H4 (cell line): ENCODE measurements around the gene MEGF10. TPM values are rescaled to one million over a fixed set of nuclear protein-coding genes. Genes with fewer than 3 reads are reported as not detected.

Experiments used
- DNase-seq: peaks from one replicate; pipeline ENCODE4 v3.0.0-alpha.2; 2015; ENCODE audit warnings: low spot score
- total RNA-seq: library from RNA; depleted of rRNA; stranded (reverse); fragments of >200 nt; shearing (Covaris generic); gene quantifications from 2 replicates; pipeline ENCODE4 v1.2.3, GENCODE V29; 2014

The MEGF10 gene
- total RNA-seq, 1 experiment from 2014 or later: 0.14 TPM

DNA sequence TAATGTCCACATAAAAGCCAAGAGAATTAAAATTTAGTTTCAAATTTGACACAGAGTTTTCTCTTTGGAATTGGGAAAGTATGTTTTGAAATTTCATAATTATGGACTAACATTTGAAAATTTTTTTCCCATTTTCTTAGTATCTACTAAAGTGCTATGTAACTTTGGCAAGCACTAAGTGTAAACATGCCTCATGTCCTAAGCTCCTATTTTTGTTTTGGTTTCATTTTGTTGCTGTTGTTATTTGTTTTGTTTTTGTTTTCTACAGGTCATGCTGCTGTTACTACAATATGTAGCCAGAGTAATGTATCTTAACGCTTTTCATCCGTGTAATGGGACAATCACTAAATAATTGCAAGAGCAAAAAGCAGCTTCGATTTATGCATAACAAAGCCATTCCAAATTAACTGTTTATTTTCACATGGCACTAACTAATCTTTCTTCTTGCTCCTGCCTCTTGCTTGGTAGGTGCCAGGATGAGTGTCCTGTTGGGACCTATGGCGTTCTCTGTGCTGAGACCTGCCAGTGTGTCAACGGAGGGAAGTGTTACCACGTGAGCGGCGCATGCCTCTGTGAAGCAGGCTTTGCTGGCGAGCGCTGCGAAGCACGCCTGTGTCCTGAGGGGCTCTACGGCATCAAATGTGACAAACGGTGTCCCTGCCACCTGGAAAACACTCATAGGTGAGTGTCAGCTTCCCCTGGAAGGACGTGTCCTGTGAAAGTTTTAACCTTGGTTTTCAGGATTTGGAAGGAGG lies 119.5 kb downstream of the MEGF10 start:
- DNase-seq: no peak

DNA sequence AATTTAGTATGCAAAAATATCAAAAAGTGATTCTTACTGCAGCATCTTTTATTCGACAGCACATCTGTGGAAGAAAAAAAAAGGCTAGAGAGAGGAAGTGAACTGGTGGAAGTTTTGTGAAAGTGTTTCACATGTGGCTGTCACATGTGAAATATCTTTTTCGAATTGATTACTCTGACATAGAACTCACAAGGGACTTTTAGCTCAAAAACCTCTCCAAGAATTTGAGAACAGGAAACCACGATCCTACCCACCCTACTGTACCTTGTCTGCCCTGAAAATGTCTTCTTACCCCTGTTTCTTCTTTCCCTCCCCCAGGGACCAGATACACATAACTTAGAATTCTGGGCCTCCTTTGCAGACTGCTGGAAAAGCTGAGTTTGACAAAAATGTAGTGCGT lies 120.4 kb downstream of the MEGF10 start:
- no peak for DNase-seq

DNA sequence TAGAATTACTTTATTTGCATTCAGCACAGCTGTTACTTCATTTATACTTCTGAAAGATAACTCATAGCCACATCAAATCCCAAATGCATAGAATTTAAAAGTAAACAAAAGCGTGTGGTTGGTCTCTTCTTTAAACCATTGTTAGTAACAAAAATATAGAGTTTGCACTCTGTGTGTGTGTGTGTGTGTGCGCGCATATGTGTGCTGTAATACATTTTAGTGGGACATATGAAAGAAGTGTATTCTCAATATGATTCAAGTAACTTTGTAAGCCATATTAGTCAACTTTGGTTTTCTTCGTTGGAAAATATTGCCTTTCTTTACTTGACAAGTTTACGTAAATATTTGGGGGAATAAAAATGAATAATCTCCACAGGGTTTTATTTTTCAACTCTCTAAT lies 120.8 kb downstream of the MEGF10 start:
- no peak for DNase-seq

DNA sequence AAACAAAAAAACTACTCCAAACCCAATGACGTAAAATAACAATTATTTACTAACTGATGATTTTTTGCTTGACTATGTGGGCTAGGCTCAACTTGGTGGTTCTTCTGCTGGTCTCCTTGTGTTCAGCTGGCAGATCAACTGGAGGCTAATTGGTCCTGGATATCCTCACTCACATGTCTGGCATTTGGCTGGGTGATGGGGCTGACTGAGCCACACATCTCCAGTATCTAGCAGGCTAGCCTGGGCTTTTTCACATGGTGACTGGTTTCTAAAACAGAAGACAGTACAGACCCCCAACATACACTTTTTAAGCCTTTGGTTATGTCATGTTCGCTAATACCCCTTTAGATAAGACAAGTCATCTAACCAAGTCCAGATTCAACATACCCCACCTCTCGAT lies 122.1 kb downstream of the MEGF10 start:
- DNase-seq: no peak

DNA sequence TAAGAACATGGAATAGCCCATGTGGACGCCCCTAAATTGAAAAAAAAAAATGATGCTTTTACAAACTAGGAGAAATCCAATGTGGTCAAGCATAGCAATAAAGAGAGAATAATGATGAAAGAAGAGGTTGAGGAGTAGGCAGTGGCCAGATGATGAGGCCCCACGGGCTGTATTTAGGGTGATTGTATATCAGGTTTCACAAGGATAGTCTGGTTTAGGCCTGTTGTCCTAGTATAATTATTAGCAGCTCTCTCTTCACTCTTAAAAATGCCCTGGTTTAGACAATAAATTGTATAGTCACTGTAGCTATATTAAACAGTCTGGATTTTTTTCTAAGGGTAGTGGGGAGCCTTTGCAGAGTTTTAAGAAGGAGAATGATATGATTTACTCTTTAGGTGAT lies 124.4 kb downstream of the MEGF10 start:
- DNase-seq: no peak

DNA sequence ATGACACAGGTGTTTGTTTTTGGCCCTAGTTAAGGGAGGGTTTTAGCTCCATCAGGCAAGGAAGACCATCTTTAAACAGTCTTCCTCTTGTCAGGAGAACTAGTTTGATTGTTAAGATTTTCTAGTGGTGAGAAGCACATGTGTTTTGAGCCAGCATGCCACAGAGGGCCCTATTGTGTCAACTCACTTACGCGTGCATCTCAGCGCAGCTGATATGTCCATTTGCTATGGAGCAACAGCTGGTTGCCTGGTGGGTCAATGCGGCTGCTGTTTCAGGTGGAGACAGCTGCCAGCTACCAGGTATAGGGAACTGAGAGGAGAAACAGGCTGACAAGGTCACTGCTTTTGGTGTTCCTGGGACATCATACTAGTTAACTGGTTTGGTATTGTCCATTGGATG lies 126.3 kb downstream of the MEGF10 start:
- no peak for DNase-seq

DNA sequence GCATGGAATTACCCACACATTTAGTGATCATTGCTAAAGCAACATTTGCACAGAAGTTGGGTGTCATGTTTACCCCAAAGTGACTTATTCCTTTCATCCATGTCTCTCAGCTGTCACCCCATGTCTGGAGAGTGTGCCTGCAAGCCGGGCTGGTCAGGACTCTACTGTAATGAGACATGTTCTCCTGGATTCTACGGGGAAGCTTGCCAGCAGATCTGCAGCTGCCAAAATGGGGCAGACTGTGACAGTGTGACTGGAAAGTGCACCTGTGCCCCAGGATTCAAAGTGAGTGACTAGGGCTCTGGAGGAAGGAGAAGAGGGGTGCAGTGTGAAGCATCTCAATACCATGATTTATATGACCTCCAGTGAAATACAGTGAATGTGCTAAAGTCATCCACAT lies 126.9 kb downstream of the MEGF10 start:
- no peak for DNase-seq

DNA sequence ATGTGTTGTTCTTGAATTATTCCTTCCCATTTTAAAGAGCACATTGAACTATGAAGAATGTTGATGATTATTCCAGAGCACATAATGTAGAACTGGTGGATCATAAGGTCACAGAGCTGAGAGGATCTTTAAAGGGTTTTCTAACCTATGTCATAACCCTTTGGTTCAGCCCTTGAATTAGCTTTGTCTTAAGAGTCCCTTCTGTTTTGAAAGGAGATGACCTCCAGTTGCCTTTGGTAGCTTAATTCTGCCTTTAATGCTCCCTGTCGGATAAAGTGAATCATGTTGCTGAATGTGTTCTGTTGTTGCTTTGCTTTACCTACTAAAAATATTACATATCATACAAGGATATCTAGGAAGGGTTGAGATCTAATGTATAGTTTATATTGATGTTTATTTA lies 127.8 kb downstream of the MEGF10 start:
- no peak for DNase-seq

DNA sequence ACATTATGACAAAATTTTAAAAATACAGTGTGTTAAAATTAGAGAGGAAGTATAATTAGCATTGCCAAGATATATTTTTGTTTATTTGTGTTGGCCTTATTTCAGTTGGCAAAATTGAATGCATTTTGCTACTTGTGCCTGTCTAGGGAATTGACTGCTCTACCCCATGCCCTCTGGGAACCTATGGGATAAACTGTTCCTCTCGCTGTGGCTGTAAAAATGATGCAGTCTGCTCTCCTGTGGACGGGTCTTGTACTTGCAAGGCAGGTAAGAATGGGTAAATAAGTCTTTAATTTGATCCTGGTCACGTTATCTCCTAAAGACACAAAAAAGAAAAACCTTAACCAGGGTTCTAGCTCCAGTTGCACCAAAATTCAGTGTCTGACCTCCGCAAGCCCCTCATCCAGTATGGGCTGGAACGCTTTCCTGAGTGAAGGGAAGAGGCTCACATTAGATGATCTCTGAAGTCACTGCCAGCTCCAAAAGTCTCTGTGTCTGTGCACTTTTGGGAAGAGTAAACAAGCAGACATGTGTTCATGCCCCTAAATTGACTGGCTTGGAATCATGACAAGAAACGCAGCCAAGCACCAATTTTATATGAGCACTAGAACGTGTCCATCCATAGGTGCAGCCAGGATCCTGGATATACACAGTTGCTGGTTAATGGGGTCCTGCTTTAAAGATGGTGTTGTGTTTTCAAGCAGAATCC lies 128.5 kb downstream of the MEGF10 start:
- DNase-seq: no peak

DNA sequence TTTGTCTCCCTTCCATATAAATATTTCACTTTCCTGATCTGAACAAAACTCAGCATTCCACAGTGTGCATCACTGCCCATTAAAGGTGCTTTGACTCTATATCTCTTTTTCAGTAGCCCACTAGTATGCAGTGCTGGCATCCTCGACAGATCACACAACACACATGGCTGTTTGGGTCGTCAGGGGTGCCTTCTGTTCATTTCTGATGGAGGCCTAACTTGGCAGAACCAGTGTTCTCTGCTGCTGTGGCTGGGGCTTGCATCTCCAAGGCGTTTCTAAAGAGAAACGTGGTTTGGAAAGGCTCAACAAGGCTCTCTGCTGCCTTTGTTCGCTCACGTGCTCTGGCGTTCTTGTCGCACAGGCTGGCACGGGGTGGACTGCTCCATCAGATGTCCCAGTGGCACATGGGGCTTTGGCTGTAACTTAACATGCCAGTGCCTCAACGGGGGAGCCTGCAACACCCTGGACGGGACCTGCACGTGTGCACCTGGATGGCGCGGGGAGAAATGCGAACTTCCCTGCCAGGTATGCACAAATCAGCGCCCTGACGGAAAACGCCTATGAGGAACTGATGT lies 129.2 kb downstream of the MEGF10 start:
- DNase-seq: no peak

DNA sequence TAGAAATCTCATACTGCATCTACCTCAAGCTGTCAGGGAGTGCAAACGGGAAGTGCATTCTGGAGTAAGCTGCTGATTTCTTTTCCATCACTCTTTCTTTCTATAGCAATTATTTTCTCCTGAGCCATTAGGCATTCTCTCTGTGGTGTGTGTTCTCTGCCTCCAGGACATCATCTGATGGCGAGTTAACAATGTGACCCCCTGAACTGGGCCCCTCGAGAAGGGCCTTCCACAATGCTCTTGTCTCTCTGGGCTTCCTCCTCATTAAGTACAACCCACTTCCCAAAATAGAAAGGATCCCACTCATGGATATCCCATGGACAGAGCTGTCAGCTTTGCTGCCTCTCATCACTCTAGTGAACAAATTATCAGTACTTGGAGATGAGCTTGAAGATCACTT lies 130.2 kb downstream of the MEGF10 start:
- DNase-seq: no peak

DNA sequence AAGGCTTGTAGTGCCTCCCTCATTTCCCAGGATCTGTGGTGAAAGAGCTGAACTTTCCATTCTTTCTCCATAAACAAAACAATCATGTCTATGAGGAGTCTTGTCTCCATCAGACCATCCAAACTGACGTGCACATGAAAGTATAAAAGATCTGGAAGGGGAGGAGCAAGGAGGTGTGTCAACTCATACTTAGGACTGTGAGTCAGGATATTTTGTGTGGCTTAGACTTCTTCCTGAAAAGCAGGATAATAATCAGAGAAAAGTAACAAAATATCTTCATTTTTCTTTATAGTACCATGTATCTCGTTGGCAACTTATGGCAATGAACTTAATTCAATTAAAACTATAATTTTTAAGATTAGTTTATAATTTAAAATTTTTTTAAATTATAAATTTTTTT lies 130.9 kb downstream of the MEGF10 start:
- no peak for DNase-seq

DNA sequence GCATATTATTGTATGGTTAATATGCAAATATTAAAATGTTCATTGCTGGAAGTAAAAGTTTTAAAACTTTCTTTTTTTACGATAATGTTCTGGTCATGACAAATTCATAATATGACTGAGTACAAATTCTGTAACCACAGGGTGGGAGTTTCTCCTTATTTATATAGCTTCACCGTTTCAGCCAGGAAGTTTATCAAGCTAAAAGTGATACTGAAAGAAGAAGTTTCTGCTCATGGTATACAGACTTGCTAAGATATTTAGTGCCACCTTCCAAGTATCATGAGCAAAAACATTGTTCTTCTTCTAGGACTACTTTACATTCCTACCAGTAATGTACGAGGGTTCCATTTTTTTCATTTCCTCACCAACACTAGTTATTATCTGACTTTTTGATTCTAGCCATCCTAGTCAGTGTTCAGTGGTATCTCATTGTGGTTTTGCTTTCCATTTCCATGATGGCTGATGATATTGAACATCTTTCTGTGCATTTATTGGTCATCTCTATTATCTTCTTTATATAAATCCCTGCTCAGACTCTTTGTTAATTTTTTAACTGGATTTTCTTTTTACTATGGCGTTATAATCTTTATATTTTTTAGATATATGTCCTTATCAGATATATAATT lies 132.7 kb downstream of the MEGF10 start:
- no peak for DNase-seq

DNA sequence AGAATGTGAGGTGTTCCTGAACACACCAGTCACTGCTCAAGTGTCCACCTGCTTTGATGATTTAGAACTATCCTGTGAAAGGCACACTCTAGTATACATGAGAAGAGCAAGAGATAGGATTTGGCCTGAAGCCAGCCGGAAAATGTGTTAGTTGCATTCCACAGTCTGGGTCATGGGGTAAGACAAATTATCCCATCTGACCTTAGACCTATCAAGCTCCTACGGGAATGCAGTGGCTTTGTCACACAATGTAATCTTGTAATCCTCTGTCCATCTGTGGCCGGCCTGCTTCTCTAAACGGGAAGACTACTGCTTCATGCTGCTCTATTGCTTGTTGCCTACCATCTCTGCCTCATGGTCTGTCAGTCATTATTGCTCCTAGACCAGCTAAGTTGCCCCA lies 134.4 kb downstream of the MEGF10 start:
- no peak for DNase-seq

DNA sequence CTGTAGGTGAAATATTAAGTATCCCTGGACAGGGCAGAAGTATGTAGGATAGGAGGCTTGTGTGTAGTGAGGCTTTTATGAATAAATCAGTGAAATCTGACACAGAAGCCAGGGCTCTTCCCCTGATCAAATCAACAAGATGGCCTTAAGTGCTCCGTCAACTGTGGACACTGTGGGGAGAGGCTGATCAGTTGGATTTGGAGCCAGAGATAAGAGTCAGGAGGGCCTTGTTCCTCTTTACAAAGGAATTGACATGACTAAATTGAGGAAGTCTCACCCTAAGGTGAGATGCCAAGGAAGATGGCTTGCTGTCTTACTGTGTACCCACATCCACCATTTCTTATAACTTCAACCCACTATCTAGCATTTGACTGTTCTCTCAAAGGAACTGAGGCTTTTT lies 135.3 kb downstream of the MEGF10 start:
- DNase-seq: no peak

DNA sequence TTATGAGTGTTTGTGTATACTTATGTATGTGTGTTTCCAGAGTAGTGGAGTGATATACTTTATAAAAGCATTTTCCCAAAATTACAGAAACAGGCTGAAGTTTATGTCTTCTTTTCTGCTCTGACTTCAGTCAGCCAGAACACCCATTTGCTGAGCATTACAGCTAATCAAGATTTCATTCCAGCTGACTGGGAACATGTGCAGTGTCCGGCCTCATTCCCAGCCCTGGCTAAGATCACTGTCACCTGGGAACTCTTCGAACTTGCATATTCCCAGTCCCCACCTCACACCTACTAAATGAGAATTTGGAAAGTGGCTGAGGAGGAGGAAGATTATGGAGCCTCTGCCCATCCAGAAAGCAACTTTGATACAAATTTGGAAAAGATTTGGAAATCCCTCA lies 136.1 kb downstream of the MEGF10 start:
- DNase-seq: no peak

DNA sequence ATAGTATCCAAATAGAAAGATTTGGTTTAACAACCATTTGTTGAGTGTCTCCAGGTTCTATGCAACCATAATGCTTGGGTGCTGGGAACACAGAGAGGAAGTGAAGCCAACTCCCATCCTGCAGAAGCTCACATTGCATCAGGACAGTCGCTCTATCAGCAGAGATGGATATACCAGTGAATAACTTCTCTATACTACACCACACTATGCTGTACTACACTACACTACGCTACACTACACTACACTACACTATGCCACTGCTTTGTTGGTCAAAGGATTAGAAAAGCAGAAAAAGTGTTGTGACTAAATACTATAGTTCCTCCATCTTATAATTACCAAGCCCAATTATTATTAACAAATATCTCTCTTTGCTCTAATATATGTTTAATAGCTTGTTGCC lies 137.7 kb downstream of the MEGF10 start:
- DNase-seq: no peak

DNA sequence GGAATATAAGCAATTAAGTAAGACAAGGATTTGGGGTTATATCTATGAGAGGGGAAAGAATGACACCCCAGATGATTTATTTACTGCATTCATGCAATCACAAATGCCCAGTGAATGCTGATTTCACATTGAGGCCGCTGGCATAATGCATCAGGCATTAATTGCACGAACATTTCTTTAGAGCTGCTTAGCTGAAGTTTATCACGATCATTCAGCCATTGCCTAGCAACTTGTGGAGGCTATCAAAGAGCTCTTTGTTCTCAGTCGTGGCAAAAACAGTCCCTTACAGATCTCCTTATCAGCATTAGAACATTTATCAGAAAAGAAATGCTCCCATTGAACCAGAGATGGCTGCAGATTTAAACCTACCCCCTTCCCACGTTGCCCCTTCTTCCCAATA lies 138.2 kb downstream of the MEGF10 start:
- no peak for DNase-seq

DNA sequence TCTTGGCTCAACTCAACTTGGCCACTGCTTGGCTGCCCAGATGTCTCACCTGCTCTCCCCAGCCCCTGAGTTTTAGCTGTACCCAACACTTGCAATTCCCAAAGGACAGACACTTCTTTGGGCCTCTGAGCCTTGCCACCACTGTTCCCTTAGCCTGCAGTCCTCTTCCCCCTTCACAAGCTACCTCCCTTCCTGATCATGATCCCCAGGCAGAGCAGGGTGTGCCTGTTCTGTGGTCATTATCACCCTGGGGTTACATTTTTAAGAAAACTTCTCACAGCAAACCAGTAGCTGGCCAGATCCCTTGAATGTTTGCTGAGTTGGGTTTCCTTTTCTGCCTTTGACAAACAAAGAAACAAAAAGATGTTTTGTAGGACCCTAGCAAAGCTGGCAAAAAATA lies 139.3 kb downstream of the MEGF10 start:
- DNase-seq: no peak

DNA sequence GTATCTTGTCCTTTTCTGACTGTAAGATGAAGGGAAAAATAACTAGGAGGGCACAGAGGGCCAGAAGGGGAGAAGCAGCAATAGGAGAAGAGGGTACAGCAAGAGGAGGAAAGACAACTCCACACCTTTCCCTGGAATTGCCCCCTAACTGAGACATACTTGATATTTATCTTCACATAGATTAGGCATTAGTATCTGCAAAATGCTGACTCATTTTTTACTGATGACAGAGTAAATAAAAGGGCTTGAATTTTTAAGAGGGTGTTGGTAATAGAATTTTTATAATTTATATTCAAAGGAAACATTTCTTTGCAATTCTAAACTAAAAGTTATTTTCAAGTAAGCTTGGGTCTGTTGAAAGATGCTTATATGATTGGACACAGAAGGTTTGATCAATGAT lies 140.0 kb downstream of the MEGF10 start:
- no peak for DNase-seq

DNA sequence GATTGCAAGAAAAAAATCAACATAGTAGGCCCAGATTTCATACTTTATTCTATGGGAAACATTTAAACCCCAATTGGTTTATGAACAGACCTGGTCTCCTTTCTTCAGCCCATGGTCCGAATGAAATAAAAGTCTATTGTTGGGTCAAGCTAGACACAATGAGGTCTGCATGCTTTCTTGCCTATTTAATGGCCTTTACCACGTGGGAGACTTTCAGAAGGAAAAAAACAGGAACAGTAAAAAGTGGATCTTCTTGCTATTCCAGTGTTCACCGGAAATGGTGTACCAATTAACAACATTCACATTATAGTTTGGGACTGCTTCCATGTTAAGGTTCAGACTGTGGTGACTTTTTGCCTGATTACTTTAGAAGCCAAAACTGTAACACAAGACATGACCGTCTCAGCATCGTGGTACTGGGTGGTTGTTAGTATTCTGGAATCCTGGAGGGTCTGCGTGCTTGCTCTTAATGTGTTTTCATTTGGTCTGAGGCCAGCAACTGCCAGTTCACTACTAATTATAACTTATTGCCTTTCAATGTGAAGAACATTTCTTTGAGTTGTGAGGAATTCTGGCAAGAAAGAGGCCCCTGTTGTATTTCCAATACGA lies 141.5 kb downstream of the MEGF10 start:
- DNase-seq: no peak

DNA sequence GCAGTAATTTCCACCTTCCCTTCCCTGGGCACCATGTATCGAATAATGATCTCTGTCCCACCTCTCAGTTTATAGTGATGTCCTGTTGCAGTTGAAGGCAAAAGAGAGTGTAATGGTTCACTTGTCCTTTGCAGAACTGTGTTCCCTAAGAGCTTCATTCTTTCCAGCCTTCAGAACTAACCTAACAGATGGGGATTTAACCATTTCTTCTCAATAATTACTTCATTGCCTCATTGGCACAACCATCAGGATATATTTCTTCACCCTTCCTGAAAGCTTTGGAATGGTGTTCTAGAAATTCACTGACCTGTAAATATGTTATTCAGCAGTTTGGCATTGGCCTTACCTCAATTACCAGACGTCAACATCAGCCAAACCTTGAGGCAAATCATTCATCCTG lies 142.9 kb downstream of the MEGF10 start:
- DNase-seq: no peak
